Mammary epithelial cell (primary cell): ENCODE results near the gene INHBA.

Experiments used
- CTCF ChIP-seq, 2 donors: IDR thresholded peaks in 1 of 2; conservative IDR thresholded peaks in 1 of 2; 2 replicates each; pipeline ENCODE4 v1.5.1; 2011 to 2012; ENCODE audit warnings: inconsistent platforms in 2 of 2, low read length in 2 of 2, mild to moderate bottlenecking in 2 of 2, control low read depth in 1 of 2, low read depth in 1 of 2; ENCODE audit not compliant: insufficient read depth in 1 of 2; ENCODE audit errors: extremely low read depth in 1 of 2
- EZH2 ChIP-seq: IDR thresholded peaks from 2 replicates; pipeline ENCODE4 v1.6.1; 2012; ENCODE audit warnings: low read length, inconsistent platforms, borderline replicate concordance

- TF ChIP-seq CTCF (conservative IDR thresholded peaks at IDR 0.05 in 1 of 2, IDR thresholded peaks at IDR 0.05 in 1 of 2; ENCODE audit: extremely low read depth in 1 of 2, insufficient read depth in 1 of 2, low read depth in 1 of 2, low read length in 2 of 2) = no peak
- no peak for TF ChIP-seq EZH2
Measured at GRCh38 chr7:41637049-41637448, 65.8 kb downstream of the INHBA start.
